ENCODE results near the gene GHR. TPM values are rescaled to one million over a fixed set of nuclear protein-coding genes. Genes with fewer than 3 reads are reported as not detected.

GHR gene
- total and polyA plus RNA-seq, 2 donors (not counting 3 experiments of a cell fraction or from before 2014, with no cell fraction given) = 0.27 to 0.28 TPM

GRCh38 chr5:42520203-42520602 lies 97.0 kb downstream of the GHR start:
- BruUV-seq (replicated peaks) = no TSS peak
- Histone ChIP-seq H3K27ac (ENCODE audit: insufficient read depth, low read depth, low read length) (no peak overlapping the region), H3K79me2 (ENCODE audit: control insufficient read depth, insufficient read depth, low read length) (no peaks in the 10 kb centered on the region), H3K36me3 (ENCODE audit: control insufficient read depth in 2 of 2, extremely low read depth in 1 of 2, insufficient read depth in 2 of 2, low read length in 2 of 2) (no peaks in the 10 kb centered on the region), H3K4me1 (ENCODE audit: control insufficient read depth, extremely low read depth, insufficient read depth, low read length) (no peaks in the 10 kb centered on the region), H3K9me1 (replicated peaks; ENCODE audit: control insufficient read depth, extremely low read depth, insufficient read depth, low read length) (no peaks in the 10 kb centered on the region), H3K4me2 (ENCODE audit: insufficient read depth, low read length) (no peak overlapping the region), H3K9ac (replicated peaks; ENCODE audit: extremely low read depth, insufficient read depth, low read length) (no peak overlapping the region), H3K27me3 (ENCODE audit: control insufficient read depth in 2 of 2, insufficient read depth in 2 of 2, low read length in 2 of 2) (no peaks in the 10 kb centered on the region), H3K9me3 (replicated peaks; ENCODE audit: control insufficient read depth, insufficient read depth, low read length) (no peaks in the 10 kb centered on the region), H2AFZ (ENCODE audit: low read depth, low read length) (no peak overlapping the region), H4K20me1 (replicated peaks; ENCODE audit: control insufficient read depth, extremely low read depth, insufficient read depth, low read length) (no peaks in the 10 kb centered on the region), H3K4me3 (replicated peaks in 1 of 3; ENCODE audit: insufficient read depth in 1 of 3, low read depth in 1 of 3, low read length in 3 of 3) (no peak overlapping the region)
- intact Hi-C loops (cut with micrococcal nuclease) = no loop called here
- FAIRE-seq (no peak), DNase-seq (ENCODE audit: low read depth, low spot score) (no peak)
- POLR2A ChIA-PET = no interaction called here
- dilution Hi-C loops (cut with MboI; ENCODE audit: extremely low pct_ligation_motif_present, low sequenced_read_pairs) = no loop called here
- CTCF ChIA-PET = no interaction called here
- TF ChIP-seq FOS (IDR thresholded peaks at IDR 0.05; ENCODE audit: borderline replicate concordance, insufficient read depth, low read length) = no peak
- TF ChIP-seq MYC (IDR thresholded peaks at IDR 0.05; ENCODE audit: low read depth, low read length) = no peak
- TF ChIP-seq GATA2 (IDR thresholded peaks at IDR 0.05; ENCODE audit: insufficient read depth, insufficient read length, low read depth, low read length) = no peak
- no peak for TF ChIP-seq POLR2A (IDR thresholded peaks at IDR 0.05; ENCODE audit: low read depth, low read length)
- no peak for TF ChIP-seq POLR2AphosphoS5 (IDR thresholded peaks at IDR 0.05; ENCODE audit: insufficient read depth, low read depth, low read length)
- TF ChIP-seq JUN (IDR thresholded peaks at IDR 0.05; ENCODE audit: borderline replicate concordance, insufficient read depth, insufficient read length, low read depth) = no peak

- no peak overlapping the region for H3K27ac ChIP-seq (ENCODE audit: insufficient read depth, low read depth, low read length)
- H3K4me2 ChIP-seq (ENCODE audit: insufficient read depth, low read length) = no peak overlapping the region
- ChIA-PET POLR2A (no interaction called here), CTCF (no interaction called here)
- no peak overlapping the region for H3K9ac ChIP-seq (replicated peaks; ENCODE audit: extremely low read depth, insufficient read depth, low read length)
- DNase-seq (ENCODE audit: low read depth, low spot score) (no peak), FAIRE-seq (no peak)
- H4K20me1 ChIP-seq (replicated peaks; ENCODE audit: control insufficient read depth, extremely low read depth, insufficient read depth, low read length) = no peaks in the 10 kb centered on the region
- TF ChIP-seq GATA2 (IDR thresholded peaks at IDR 0.05; ENCODE audit: insufficient read depth, insufficient read length, low read depth, low read length) = no peak
- TF ChIP-seq MAX (IDR thresholded peaks at IDR 0.05; ENCODE audit: insufficient read depth, insufficient read length) = no peak
- no peak for TF ChIP-seq FOS (IDR thresholded peaks at IDR 0.05; ENCODE audit: borderline replicate concordance, insufficient read depth, low read length)
- no peak for TF ChIP-seq POLR2A (IDR thresholded peaks at IDR 0.05; ENCODE audit: low read depth, low read length)
- no peak overlapping the region for H2AFZ ChIP-seq (ENCODE audit: low read depth, low read length)
- H3K4me1 ChIP-seq (ENCODE audit: control insufficient read depth, extremely low read depth, insufficient read depth, low read length) = no peaks in the 10 kb centered on the region
- H3K79me2 ChIP-seq (ENCODE audit: control insufficient read depth, insufficient read depth, low read length) = no peaks in the 10 kb centered on the region
- no peak overlapping the region for H3K4me3 ChIP-seq (replicated peaks in 1 of 3; ENCODE audit: insufficient read depth in 1 of 3, low read depth in 1 of 3, low read length in 3 of 3)
- no peaks in the 10 kb centered on the region for H3K9me1 ChIP-seq (replicated peaks; ENCODE audit: control insufficient read depth, extremely low read depth, insufficient read depth, low read length)
- H3K27me3 ChIP-seq (ENCODE audit: control insufficient read depth in 2 of 2, insufficient read depth in 2 of 2, low read length in 2 of 2) = no peaks in the 10 kb centered on the region
- H3K9me3 ChIP-seq (replicated peaks; ENCODE audit: control insufficient read depth, insufficient read depth, low read length) = no peaks in the 10 kb centered on the region
- BruUV-seq (replicated peaks) = no TSS peak
- intact Hi-C loops (cut with micrococcal nuclease) = no loop called here
- H3K36me3 ChIP-seq (ENCODE audit: control insufficient read depth in 2 of 2, extremely low read depth in 1 of 2, insufficient read depth in 2 of 2, low read length in 2 of 2) = no peaks in the 10 kb centered on the region
- dilution Hi-C loops (cut with MboI; ENCODE audit: extremely low pct_ligation_motif_present, low sequenced_read_pairs) = no loop called here
Observed at GRCh38 chr5:42520957-42521356, 97.7 kb downstream of the GHR start.
